Fibroblast of lung (primary cell): Measurements from ENCODE around the gene ZNF207. TPM values are rescaled to one million over a fixed set of nuclear protein-coding genes. Genes with fewer than 3 reads are reported as not detected.

ENCODE experiments used
- DNase-seq, 2 donors: peaks; one replicate each; pipeline versions ENCODE4 v3.0.0 to v3.0.0-alpha.2; 2010; ENCODE audit warnings: low read depth in 2 of 2
- H2AFZ ChIP-seq: 2 replicates; pipeline ENCODE4 v1.5.1; 2012; ENCODE audit warnings: low read length, control low read depth, inconsistent platforms
- H3K27ac ChIP-seq: 2 replicates; pipeline ENCODE4 v1.5.1; 2011; ENCODE audit warnings: low read length, control low read depth; ENCODE audit not compliant: insufficient read depth
- H3K27me3 ChIP-seq: 2 replicates; pipeline ENCODE4 v1.5.1; 2011; ENCODE audit warnings: mild to moderate bottlenecking, low read length; ENCODE audit not compliant: control insufficient read depth, insufficient read depth
- H3K36me3 ChIP-seq: 2 replicates; pipeline ENCODE4 v1.5.1; 2011; ENCODE audit warnings: low read length; ENCODE audit not compliant: control insufficient read depth, insufficient read depth
- H3K4me1 ChIP-seq: 2 replicates; pipeline ENCODE4 v1.5.1; 2011; ENCODE audit warnings: low read length; ENCODE audit not compliant: control insufficient read depth, insufficient read depth; ENCODE audit errors: extremely low read depth
- H3K4me2 ChIP-seq: 2 replicates; pipeline ENCODE4 v1.5.1; 2011; ENCODE audit warnings: low read length, control low read depth; ENCODE audit not compliant: insufficient read depth; ENCODE audit errors: extremely low read depth
- H3K4me3 ChIP-seq, 4 experiments: fragments of 200-600 bp in 1 of 4; sonication (generic) in 1 of 4; replicated peaks in 1 of 4; 2 replicates each; pipeline ENCODE4 v1.5.1; 2011 to 2016; ENCODE audit warnings: low read length in 4 of 4, low read depth in 3 of 4, mild to moderate bottlenecking in 3 of 4, control low read depth in 2 of 4, inconsistent platforms in 1 of 4, mixed read lengths in 1 of 4; ENCODE audit not compliant: insufficient read depth in 1 of 4; ENCODE audit errors: control extremely low read depth in 1 of 4
- H3K79me2 ChIP-seq: 2 replicates; pipeline ENCODE4 v1.5.1; 2012; ENCODE audit warnings: mild to moderate bottlenecking, low read length, inconsistent platforms; ENCODE audit not compliant: control insufficient read depth, insufficient read depth
- H3K9ac ChIP-seq: 2 replicates; pipeline ENCODE4 v1.5.1; 2011; ENCODE audit warnings: mild to moderate bottlenecking, low read length, control low read depth; ENCODE audit not compliant: insufficient read depth
- H3K9me3 ChIP-seq: 2 replicates; pipeline ENCODE4 v1.5.1; 2012; ENCODE audit warnings: low read depth, low read length; ENCODE audit not compliant: control insufficient read depth, insufficient read depth
- H4K20me1 ChIP-seq: 2 replicates; pipeline ENCODE4 v1.5.1; 2011; ENCODE audit warnings: low read length; ENCODE audit not compliant: control insufficient read depth, insufficient read depth; ENCODE audit errors: extremely low read depth
- CTCF ChIP-seq, 2 donors: IDR thresholded peaks in 1 of 2; conservative IDR thresholded peaks in 1 of 2; 1 replicate in 1 of 2; 2 replicates in 1 of 2; pipeline ENCODE4 v1.5.1; 2011 to 2012; ENCODE audit warnings: low read length in 2 of 2, control low read depth in 1 of 2, inconsistent platforms in 1 of 2, low read depth in 1 of 2, mild to moderate bottlenecking in 1 of 2
- EZH2 ChIP-seq: IDR thresholded peaks from 2 replicates; pipeline ENCODE4 v1.5.1; 2012; ENCODE audit warnings: low read length, control low read depth, mild to moderate bottlenecking; ENCODE audit errors: missing control alignments
- polyA plus RNA-seq, 2 donors: library from polyadenylated mRNA; depleted of rRNA in 1 of 2; stranded (reverse) in 1 of 2; unstranded in 1 of 2; fragments of >200 nt; gene quantifications; 2 replicates each; pipeline ENCODE4 v1.2.1, GENCODE V29; 2011 to 2012; ENCODE audit warnings: missing spikeins in 1 of 2
- total RNA-seq: library from RNA; depleted of rRNA; stranded (reverse); fragments of >200 nt; gene quantifications from 2 replicates; pipeline ENCODE4 v1.2.1, GENCODE V29; 2014

The ZNF207 gene
- total and polyA plus RNA-seq, 2 donors (not counting 1 experiment from before 2014, with no cell fraction given), result 75.3 to 279 TPM

GRCh38 chr17:32426894-32427293, 76.9 kb downstream of the ZNF207 start:
- H3K9me3 ChIP-seq, result no peaks in the 10 kb centered on the region
- no peak overlapping the region for H3K9ac ChIP-seq
- H2AFZ ChIP-seq, result no peak overlapping the region
- no peak overlapping the region for H3K4me3 ChIP-seq
- no peaks in the 10 kb centered on the region for H3K79me2 ChIP-seq
- no peaks in the 10 kb centered on the region for H4K20me1 ChIP-seq
- H3K27ac ChIP-seq, result no peak overlapping the region
- no peak for TF ChIP-seq CTCF (conservative IDR thresholded peaks at IDR 0.05 in 1 of 2, IDR thresholded peaks at IDR 0.05 in 1 of 2; ENCODE audit: low read depth in 1 of 2, low read length in 2 of 2)
- no peak for TF ChIP-seq EZH2
- no peaks in the 10 kb centered on the region for H3K27me3 ChIP-seq
- no peaks in the 10 kb centered on the region for H3K36me3 ChIP-seq
- H3K4me2 ChIP-seq, result no peak overlapping the region
- no peaks in the 10 kb centered on the region for H3K4me1 ChIP-seq
- no peak for DNase-seq

DNA sequence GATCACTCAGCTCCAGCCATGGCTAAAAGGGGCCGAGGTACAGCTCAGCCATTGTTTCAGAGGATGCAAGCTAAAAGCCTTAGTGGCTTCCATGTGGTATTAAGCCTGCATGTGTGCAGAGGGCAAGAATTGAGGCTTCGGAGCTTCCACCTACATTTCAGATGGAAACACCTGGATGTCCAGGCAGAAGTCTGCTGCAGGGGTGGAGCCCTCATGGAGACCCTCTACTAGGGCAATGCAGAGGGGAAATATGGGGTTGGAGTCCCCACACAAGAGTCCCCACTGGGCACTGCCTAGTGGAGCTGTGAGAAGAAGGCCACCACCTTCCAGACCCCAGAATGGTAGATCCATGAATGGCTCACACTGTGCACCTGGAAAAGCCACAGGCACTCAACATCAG, 79.6 kb downstream of the ZNF207 start:
- TF ChIP-seq EZH2, result no peak
- TF ChIP-seq CTCF (conservative IDR thresholded peaks at IDR 0.05 in 1 of 2, IDR thresholded peaks at IDR 0.05 in 1 of 2; ENCODE audit: low read depth in 1 of 2, low read length in 2 of 2), result no peak
- Histone ChIP-seq H3K27me3 (no peaks in the 10 kb centered on the region), H3K9ac (no peak overlapping the region), H3K4me2 (no peak overlapping the region), H3K27ac (no peak overlapping the region), H3K4me1 (no peaks in the 10 kb centered on the region), H4K20me1 (no peaks in the 10 kb centered on the region), H3K79me2 (no peaks in the 10 kb centered on the region), H3K4me3 (no peak overlapping the region), H3K36me3 (no peaks in the 10 kb centered on the region), H3K9me3 (no peaks in the 10 kb centered on the region), H2AFZ (no peak overlapping the region)
- no peak for DNase-seq

Other genes starting within 250 kb of the ZNF207 start
- gene RHOT1, start 207.7 kb upstream of the ZNF207 start, total RNA-seq, result 44.7 and 58.8 TPM in 2 replicates
- 41.3 and 45.6 TPM in 2 replicates for gene RHOT1, start 207.7 kb upstream of the ZNF207 start, polyA plus RNA-seq
- 0.17 and 0.26 TPM in 2 replicates for gene RHBDL3, start 84.3 kb upstream of the ZNF207 start, total RNA-seq
- gene RHBDL3, start 84.3 kb upstream of the ZNF207 start, polyA plus RNA-seq, result 0.36 and 0.43 TPM in 2 replicates
- gene C17orf75, start 8.0 kb upstream of the ZNF207 start, total RNA-seq, result 13.6 and 30.2 TPM in 2 replicates
- 15.2 and 16.4 TPM in 2 replicates for gene C17orf75, start 8.0 kb upstream of the ZNF207 start, polyA plus RNA-seq
- 60.4 and 74.1 TPM in 2 replicates for gene PSMD11, start 94.4 kb downstream of the ZNF207 start, total RNA-seq
- 77.9 and 101 TPM in 2 replicates for gene PSMD11, start 94.4 kb downstream of the ZNF207 start, polyA plus RNA-seq
- 0.33 and 0.51 TPM in 2 replicates for gene CDK5R1, start 136.8 kb downstream of the ZNF207 start, total RNA-seq
- 0.46 and 0.56 TPM in 2 replicates for gene CDK5R1, start 136.8 kb downstream of the ZNF207 start, polyA plus RNA-seq